Upper lobe of right lung (tissue), 1 donor: ENCODE data around the gene DPM2. TPM values are rescaled to one million over a fixed set of nuclear protein-coding genes. Genes with fewer than 3 reads are reported as not detected.

Experiments used
- ATAC-seq: fragments of 200-7000 bp; cut with Tn5 transposase; one replicate; pipeline ENCODE4 v1.9.1; 2020; ENCODE audit warnings: mild to moderate bottlenecking, moderate library complexity
- DNase-seq: peaks from one replicate; pipeline ENCODE4 v3.0.0-alpha.2; 2020
- H3K27ac ChIP-seq: fragments of 200-600 bp; one replicate; pipeline ENCODE4 v1.8.0; 2022
- H3K27me3 ChIP-seq: fragments of 200-600 bp; one replicate; pipeline ENCODE4 v1.8.0; 2022; ENCODE audit warnings: mild to moderate bottlenecking
- H3K36me3 ChIP-seq: fragments of 200-600 bp; one replicate; pipeline ENCODE4 v1.8.0; 2022
- H3K4me1 ChIP-seq: fragments of 200-600 bp; one replicate; pipeline ENCODE4 v1.8.0; 2022
- H3K4me3 ChIP-seq: fragments of 200-600 bp; one replicate; pipeline ENCODE4 v1.8.0; 2022; ENCODE audit warnings: mild to moderate bottlenecking
- H3K9me3 ChIP-seq: fragments of 200-600 bp; one replicate; pipeline ENCODE4 v1.8.0; 2022
- intact Hi-C: fragments of 100-400 bp; cut with DNase I; formaldehyde crosslinking; loops from one replicate; pipeline ENCODE4 v1.11.0; 2022
- total RNA-seq: library from RNA; stranded (reverse); fragmentation: NEBNext Ultra II Directional; extraction: Animal tissue kit (Norgen Biotek cat#: 25700); gene quantifications from one replicate; pipeline ENCODE4 v1.2.1, GENCODE V29; 2021
- TF ChIP-seq, protein P1 (sequence below): fragments of 200-600 bp; IDR thresholded peaks from one replicate; pipeline ENCODE4 v1.8.0; 2022; ENCODE audit warnings: antibody characterized with exemption
- donor health status: DM: no; HTN: yes; CAD: no; lungs with severe emphysema.

The DPM2 gene
- total RNA-seq, 1 donor from 2014 or later = 37.1 TPM

- no peak overlapping the region for H3K4me3 ChIP-seq
- H3K9me3 ChIP-seq = no peaks in the 10 kb centered on the region
- TF ChIP-seq, protein P1, sequence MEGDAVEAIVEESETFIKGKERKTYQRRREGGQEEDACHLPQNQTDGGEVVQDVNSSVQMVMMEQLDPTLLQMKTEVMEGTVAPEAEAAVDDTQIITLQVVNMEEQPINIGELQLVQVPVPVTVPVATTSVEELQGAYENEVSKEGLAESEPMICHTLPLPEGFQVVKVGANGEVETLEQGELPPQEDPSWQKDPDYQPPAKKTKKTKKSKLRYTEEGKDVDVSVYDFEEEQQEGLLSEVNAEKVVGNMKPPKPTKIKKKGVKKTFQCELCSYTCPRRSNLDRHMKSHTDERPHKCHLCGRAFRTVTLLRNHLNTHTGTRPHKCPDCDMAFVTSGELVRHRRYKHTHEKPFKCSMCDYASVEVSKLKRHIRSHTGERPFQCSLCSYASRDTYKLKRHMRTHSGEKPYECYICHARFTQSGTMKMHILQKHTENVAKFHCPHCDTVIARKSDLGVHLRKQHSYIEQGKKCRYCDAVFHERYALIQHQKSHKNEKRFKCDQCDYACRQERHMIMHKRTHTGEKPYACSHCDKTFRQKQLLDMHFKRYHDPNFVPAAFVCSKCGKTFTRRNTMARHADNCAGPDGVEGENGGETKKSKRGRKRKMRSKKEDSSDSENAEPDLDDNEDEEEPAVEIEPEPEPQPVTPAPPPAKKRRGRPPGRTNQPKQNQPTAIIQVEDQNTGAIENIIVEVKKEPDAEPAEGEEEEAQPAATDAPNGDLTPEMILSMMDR = no peak
- H3K27me3 ChIP-seq = no peaks in the 10 kb centered on the region
- no peaks in the 10 kb centered on the region for H3K36me3 ChIP-seq
- intact Hi-C loops = no loop called here
- ATAC-seq (no peak), DNase-seq (no peak)
- H3K4me1 ChIP-seq = peaks cover 82% of the 10 kb centered on the region
- peak overlapping the region; percentile 28 for H3K27ac ChIP-seq
Measured at GRCh38 chr9:127970401-127971313, 33.0 kb upstream of the DPM2 start.

DNA sequence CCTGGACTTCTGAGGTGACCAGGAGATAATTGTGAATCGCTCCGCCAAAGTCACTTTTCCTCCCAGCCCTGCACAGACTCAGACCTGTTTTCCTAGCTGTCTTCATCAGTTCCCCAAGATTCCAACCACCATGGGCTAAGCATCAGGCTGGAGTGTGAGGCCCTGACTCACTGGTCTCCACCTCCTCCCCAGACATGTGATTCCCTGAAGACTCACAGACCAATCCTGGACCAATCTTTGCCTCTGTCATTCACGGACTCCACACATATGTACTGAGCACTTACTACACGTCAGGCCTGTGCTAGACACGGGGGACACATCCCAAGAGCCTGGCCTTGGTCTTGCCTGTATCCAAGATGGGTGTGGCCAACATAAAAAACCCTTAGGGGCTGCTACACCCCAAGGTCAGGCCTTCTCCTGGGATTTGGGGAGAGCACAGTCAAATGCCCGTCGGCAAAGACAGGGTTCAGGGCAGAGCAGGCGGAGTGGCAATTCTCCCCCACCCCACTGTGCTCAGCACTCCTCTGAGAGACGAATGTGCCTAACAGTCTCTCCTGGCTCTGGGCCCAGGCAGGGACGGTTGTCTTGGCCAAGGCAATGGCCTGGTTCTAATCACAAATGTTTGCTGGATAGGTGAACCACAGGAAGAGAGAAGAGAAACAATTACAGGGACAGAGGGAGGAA lies 31.2 kb upstream of the DPM2 start:
- H3K4me1 ChIP-seq = peaks cover 80% of the 10 kb centered on the region
- no peaks in the 10 kb centered on the region for H3K27me3 ChIP-seq
- DNase-seq = no peak
- TF ChIP-seq, protein P1 = no peak
- H3K9me3 ChIP-seq = no peaks in the 10 kb centered on the region
- no peak overlapping the region for H3K4me3 ChIP-seq
- no peak for ATAC-seq
- no peaks in the 10 kb centered on the region for H3K36me3 ChIP-seq
- intact Hi-C loops = no loop called here
- H3K27ac ChIP-seq = peak overlapping the region; percentile 28

GRCh38 chr9:127968042-127968441 lies 30.4 kb upstream of the DPM2 start:
- H3K9me3 ChIP-seq = no peaks in the 10 kb centered on the region
- DNase-seq = no peak
- intact Hi-C loops = no loop called here

GRCh38 chr9:127967151-127967809 lies 29.6 kb upstream of the DPM2 start:
- no peaks in the 10 kb centered on the region for H3K36me3 ChIP-seq
- DNase-seq (no peak), ATAC-seq (no peak)
- no peaks in the 10 kb centered on the region for H3K27me3 ChIP-seq
- H3K9me3 ChIP-seq = no peaks in the 10 kb centered on the region
- H3K27ac ChIP-seq = peak overlapping the region; percentile 83
- intact Hi-C loops = no loop called here
- TF ChIP-seq, protein P1 = no peak
- no peak overlapping the region for H3K4me3 ChIP-seq
- H3K4me1 ChIP-seq = peaks cover 80% of the 10 kb centered on the region

More at GRCh38 chr9:127968042-127968441, 30.4 kb upstream of the DPM2 start:
- peak; percentile 20 for ATAC-seq
- peak overlapping the region; percentile 28 for H3K27ac ChIP-seq
- peaks cover 79% of the 10 kb centered on the region for H3K4me1 ChIP-seq
- H3K36me3 ChIP-seq = no peaks in the 10 kb centered on the region
- TF ChIP-seq, protein P1 = no peak
- H3K4me3 ChIP-seq = no peak overlapping the region
- H3K27me3 ChIP-seq = no peaks in the 10 kb centered on the region

GRCh38 chr9:127966416-127967150 lies 28.9 kb upstream of the DPM2 start:
- DNase-seq (no peak), ATAC-seq (peak; percentile 1)

More at GRCh38 chr9:127966416-127967150, 28.9 kb upstream of the DPM2 start:
- TF ChIP-seq, protein P1 = no peak
- Histone ChIP-seq H3K36me3 (no peaks in the 10 kb centered on the region), H3K4me3 (no peak overlapping the region), H3K27ac (peak overlapping the region; percentile 83), H3K4me1 (peaks cover 73% of the 10 kb centered on the region), H3K27me3 (no peaks in the 10 kb centered on the region), H3K9me3 (no peaks in the 10 kb centered on the region)
- intact Hi-C loops = no loop called here
